Measurements from ENCODE around the gene RPL7L1. TPM values are rescaled to one million over a fixed set of nuclear protein-coding genes. Genes with fewer than 3 reads are reported as not detected.

Gene RPL7L1
- total RNA-seq, 4 donors from 2014 or later = 99.1 to 121 (median 103) TPM

- Histone ChIP-seq H3K36me3 (peaks cover 0 to 5% of the 10 kb centered on the region in 2 donors), H3K4me3 (replicated peaks in 1 of 3) (peak overlapping the region; percentile 16 to 75 (median 29)), H3K27ac (peak overlapping the region; percentile 81 to 92 (median 89)), H3K9me3 (no peaks in the 10 kb centered on the region), H3K27me3 (peaks cover 3% of the 10 kb centered on the region), H3K4me1 (peaks cover 12 to 18% of the 10 kb centered on the region in 2 donors)
- TF ChIP-seq POLR2A (IDR thresholded peaks at IDR 0.05) = no peak
- TF ChIP-seq, protein P1, sequence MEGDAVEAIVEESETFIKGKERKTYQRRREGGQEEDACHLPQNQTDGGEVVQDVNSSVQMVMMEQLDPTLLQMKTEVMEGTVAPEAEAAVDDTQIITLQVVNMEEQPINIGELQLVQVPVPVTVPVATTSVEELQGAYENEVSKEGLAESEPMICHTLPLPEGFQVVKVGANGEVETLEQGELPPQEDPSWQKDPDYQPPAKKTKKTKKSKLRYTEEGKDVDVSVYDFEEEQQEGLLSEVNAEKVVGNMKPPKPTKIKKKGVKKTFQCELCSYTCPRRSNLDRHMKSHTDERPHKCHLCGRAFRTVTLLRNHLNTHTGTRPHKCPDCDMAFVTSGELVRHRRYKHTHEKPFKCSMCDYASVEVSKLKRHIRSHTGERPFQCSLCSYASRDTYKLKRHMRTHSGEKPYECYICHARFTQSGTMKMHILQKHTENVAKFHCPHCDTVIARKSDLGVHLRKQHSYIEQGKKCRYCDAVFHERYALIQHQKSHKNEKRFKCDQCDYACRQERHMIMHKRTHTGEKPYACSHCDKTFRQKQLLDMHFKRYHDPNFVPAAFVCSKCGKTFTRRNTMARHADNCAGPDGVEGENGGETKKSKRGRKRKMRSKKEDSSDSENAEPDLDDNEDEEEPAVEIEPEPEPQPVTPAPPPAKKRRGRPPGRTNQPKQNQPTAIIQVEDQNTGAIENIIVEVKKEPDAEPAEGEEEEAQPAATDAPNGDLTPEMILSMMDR (IDR thresholded peaks at IDR 0.05) = no peak
- 4 to 5% methylated on average over 16 of the region's 16 CpGs for WGBS, 2 donors
- intact Hi-C loops (cut with DNase I) = no loop called here
- DNase-seq = no peak
Observed at GRCh38 chr6:42929821-42930360, 50.5 kb downstream of the RPL7L1 start.

GRCh38 chr6:42932412-42932811 is 53.0 kb downstream of the RPL7L1 start:
- Histone ChIP-seq H3K36me3 (peaks cover 6 to 21% of the 10 kb centered on the region in 2 donors), H3K9me3 (no peaks in the 10 kb centered on the region), H3K4me3 (replicated peaks in 1 of 3) (no peak overlapping the region), H3K27ac (no peak overlapping the region), H3K4me1 (peaks cover 12 to 18% of the 10 kb centered on the region in 2 donors), H3K27me3 (no peaks in the 10 kb centered on the region)
- no peak for DNase-seq
- no peak for TF ChIP-seq POLR2A (IDR thresholded peaks at IDR 0.05)
- TF ChIP-seq, protein P1 (IDR thresholded peaks at IDR 0.05) = no peak
- 95 to 96% methylated on average over 3 of the region's 3 CpGs for WGBS, 2 donors
- intact Hi-C loops (cut with DNase I) = no loop called here

DNA sequence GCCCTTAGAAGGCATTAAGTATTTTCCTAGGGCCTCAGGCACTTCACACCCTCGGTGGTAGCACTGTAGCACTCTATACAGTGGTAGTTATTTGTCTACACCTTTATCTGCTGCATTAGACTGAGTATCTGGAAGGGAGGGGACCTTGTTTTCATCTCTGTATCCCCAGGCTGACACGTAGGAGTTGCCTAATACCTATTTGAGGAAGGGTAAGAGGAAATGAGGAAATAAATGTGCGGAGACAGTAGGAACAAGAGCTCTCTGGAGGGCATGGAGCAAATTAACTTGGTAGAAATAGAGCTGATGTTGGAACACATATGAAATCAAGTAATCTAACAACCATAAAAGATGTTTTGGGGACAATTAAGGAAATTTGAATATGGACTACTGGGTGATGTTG is 53.8 kb downstream of the RPL7L1 start:
- Histone ChIP-seq H3K27me3 (no peaks in the 10 kb centered on the region), H3K9me3 (no peaks in the 10 kb centered on the region), H3K4me3 (replicated peaks in 1 of 3) (no peak overlapping the region), H3K27ac (no peak overlapping the region), H3K4me1 (peaks cover 11 to 17% of the 10 kb centered on the region in 2 donors), H3K36me3 (peaks cover 10 to 29% of the 10 kb centered on the region in 2 donors)
- no peak for DNase-seq
- intact Hi-C loops (cut with DNase I) = no loop called here
- TF ChIP-seq, protein P1 (IDR thresholded peaks at IDR 0.05) = no peak
- TF ChIP-seq POLR2A (IDR thresholded peaks at IDR 0.05) = no peak
- WGBS, 2 donors = 46 to 72% methylated on average over 3 of the region's 3 CpGs

- no peak for TF ChIP-seq POLR2A (IDR thresholded peaks at IDR 0.05)
- TF ChIP-seq, protein P1 (IDR thresholded peaks at IDR 0.05) = no peak
- DNase-seq = no peak
- peaks cover 3 to 7% of the 10 kb centered on the region in 2 donors for H3K4me1 ChIP-seq
- peaks cover 24 to 41% of the 10 kb centered on the region in 2 donors for H3K36me3 ChIP-seq
- H3K9me3 ChIP-seq = no peaks in the 10 kb centered on the region
- H3K27ac ChIP-seq = no peak overlapping the region
- no peaks in the 10 kb centered on the region for H3K27me3 ChIP-seq
- intact Hi-C loops (cut with DNase I) = no loop called here
- whole genome bisulfite sequencing, 2 donors = 87 to 90% methylated on average over 7 of the region's 7 CpGs
- no peak overlapping the region for H3K4me3 ChIP-seq (replicated peaks in 1 of 3)
Observed at GRCh38 chr6:42935322-42935721, 55.9 kb downstream of the RPL7L1 start.

DNA sequence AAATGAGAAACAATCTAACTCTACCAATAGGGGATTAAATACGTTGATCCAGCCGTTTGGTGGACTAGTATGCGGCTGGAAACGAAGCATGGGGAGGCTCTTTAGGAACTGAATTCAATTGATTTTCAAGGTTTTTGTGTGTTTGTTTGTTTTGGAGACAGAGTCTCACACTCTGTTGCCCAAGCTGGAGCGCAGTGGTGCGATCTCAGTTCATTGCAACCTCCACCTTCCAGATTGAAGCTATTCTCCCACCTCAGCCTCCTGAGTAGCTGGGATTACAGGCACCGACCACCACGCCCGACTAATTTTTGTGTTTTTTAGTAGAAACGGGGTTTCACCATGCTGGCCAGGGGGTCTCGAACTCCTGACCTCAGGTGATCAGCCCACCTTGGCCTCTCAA is 57.0 kb downstream of the RPL7L1 start:
- Histone ChIP-seq H3K36me3 (peaks cover 24 to 41% of the 10 kb centered on the region in 2 donors), H3K9me3 (no peaks in the 10 kb centered on the region), H3K27ac (no peak overlapping the region), H3K27me3 (no peaks in the 10 kb centered on the region), H3K4me3 (replicated peaks in 1 of 3) (no peak overlapping the region), H3K4me1 (no peaks in the 10 kb centered on the region)
- no peak for TF ChIP-seq POLR2A (IDR thresholded peaks at IDR 0.05)
- TF ChIP-seq, protein P1 (IDR thresholded peaks at IDR 0.05) = no peak
- intact Hi-C loops (cut with DNase I) = no loop called here
- 91% methylated on average over 11 of the region's 11 CpGs for WGBS, 2 donors
- DNase-seq = no peak

Measured in thyroid gland (tissue), 4 donors.